WTC11 (cell line): ENCODE measurements around the gene KCNMA1. TPM values are rescaled to one million over a fixed set of nuclear protein-coding genes. Genes with fewer than 3 reads are reported as not detected.

ENCODE experiments used
- ATAC-seq: fragments of 200-7000 bp; cut with Tn5 transposase; 2 replicates; pipeline ENCODE4 v1.10.0; 2021; ENCODE audit warnings: mild to moderate bottlenecking, moderate library complexity
- CTCF ChIA-PET: fragments of 300-600 bp; sonication (Branson Sonifier 250); formaldehyde crosslinking; loops from one replicate; lab custom pipeline; 2021; ENCODE audit warnings: antibody characterized with exemption; lab: Charles Lee
- POLR2A ChIA-PET: fragments of 350-600 bp; sonication (Branson Sonifier 250); formaldehyde crosslinking; loops from one replicate; lab custom pipeline; 2021; ENCODE audit warnings: antibody characterized with exemption; lab: Charles Lee
- DNase-seq: peaks from one replicate; pipeline ENCODE4 v3.0.0; 2021; ENCODE audit warnings: low spot score
- H3K27ac Mint-ChIP-seq: 2 replicates; pipeline ENCODE4 v1.8.0; 2021; ENCODE audit warnings: mixed read lengths
- H3K27me3 Mint-ChIP-seq: 2 replicates; pipeline ENCODE4 v1.8.0; 2021; ENCODE audit warnings: low read depth, mild to moderate bottlenecking, moderate library complexity, mixed read lengths
- H3K36me3 Mint-ChIP-seq: 2 replicates; pipeline ENCODE4 v1.8.0; 2021; ENCODE audit warnings: mixed read lengths
- H3K4me1 Mint-ChIP-seq: 2 replicates; pipeline ENCODE4 v1.8.0; 2022; ENCODE audit warnings: mixed read lengths
- H3K4me3 Mint-ChIP-seq: 2 replicates; pipeline ENCODE4 v1.8.0; 2021; ENCODE audit warnings: mild to moderate bottlenecking, moderate library complexity, mixed read lengths
- H3K9me3 Mint-ChIP-seq: 2 replicates; pipeline ENCODE4 v1.8.0; 2021; ENCODE audit warnings: mixed read lengths
- ELF4 ChIP-seq: sonication (generic); formaldehyde crosslinking; IDR thresholded peaks from 2 replicates; pipeline ENCODE4 v1.8.1; 2022; ENCODE audit warnings: low read depth, mild to moderate bottlenecking, moderate library complexity, missing genetic modification reagents
- FOXJ3 ChIP-seq: sonication (generic); formaldehyde crosslinking; IDR thresholded peaks from 2 replicates; pipeline ENCODE4 v1.9.0; 2021; ENCODE audit warnings: missing genetic modification reagents, mild to moderate bottlenecking, borderline replicate concordance
- FOXP4 ChIP-seq: sonication (generic); formaldehyde crosslinking; IDR thresholded peaks from 2 replicates; pipeline ENCODE4 v1.8.0; 2022; ENCODE audit warnings: mild to moderate bottlenecking, missing genetic modification reagents
- PRDM15 ChIP-seq: sonication (generic); formaldehyde crosslinking; IDR thresholded peaks from 2 replicates; pipeline ENCODE4 v1.8.0; 2022; ENCODE audit warnings: missing genetic modification reagents
- RELA ChIP-seq: sonication (generic); formaldehyde crosslinking; IDR thresholded peaks from 2 replicates; pipeline ENCODE4 v1.8.1; 2022; ENCODE audit warnings: missing genetic modification reagents, mild to moderate bottlenecking, borderline replicate concordance
- TP53 ChIP-seq: sonication (generic); formaldehyde crosslinking; IDR thresholded peaks from 2 replicates; pipeline ENCODE4 v1.8.1; 2023; ENCODE audit warnings: mild to moderate bottlenecking, missing genetic modification reagents
- total RNA-seq: library from RNA; stranded (reverse); gene quantifications from 3 replicates; pipeline ENCODE4 v1.2.3, GENCODE V29; 2021
- TF ChIP-seq, protein P1 (sequence below): fragments of 250-450 bp; sonication (Bioruptor Pico); IDR thresholded peaks from 2 replicates; pipeline ENCODE4 v1.9.0; 2021; ENCODE audit warnings: mild to moderate bottlenecking
- TF ChIP-seq, protein P2 (sequence below): sonication (generic); formaldehyde crosslinking; IDR thresholded peaks from 2 replicates; pipeline ENCODE4 v1.8.1; 2022; ENCODE audit warnings: low read depth, missing genetic modification reagents, borderline replicate concordance
- TF ChIP-seq, protein P3 (sequence below): fragments of 250-450 bp; sonication (Bioruptor Pico); IDR thresholded peaks from 2 replicates; pipeline ENCODE4 v1.8.0; 2021; ENCODE audit warnings: mild to moderate bottlenecking

Gene KCNMA1
- total RNA-seq, 1 experiment from 2014 or later = 7.3 TPM

GRCh38 chr10:76866841-76867586, 770.6 kb downstream of the KCNMA1 start (continued):
- TF ChIP-seq, protein P1, sequence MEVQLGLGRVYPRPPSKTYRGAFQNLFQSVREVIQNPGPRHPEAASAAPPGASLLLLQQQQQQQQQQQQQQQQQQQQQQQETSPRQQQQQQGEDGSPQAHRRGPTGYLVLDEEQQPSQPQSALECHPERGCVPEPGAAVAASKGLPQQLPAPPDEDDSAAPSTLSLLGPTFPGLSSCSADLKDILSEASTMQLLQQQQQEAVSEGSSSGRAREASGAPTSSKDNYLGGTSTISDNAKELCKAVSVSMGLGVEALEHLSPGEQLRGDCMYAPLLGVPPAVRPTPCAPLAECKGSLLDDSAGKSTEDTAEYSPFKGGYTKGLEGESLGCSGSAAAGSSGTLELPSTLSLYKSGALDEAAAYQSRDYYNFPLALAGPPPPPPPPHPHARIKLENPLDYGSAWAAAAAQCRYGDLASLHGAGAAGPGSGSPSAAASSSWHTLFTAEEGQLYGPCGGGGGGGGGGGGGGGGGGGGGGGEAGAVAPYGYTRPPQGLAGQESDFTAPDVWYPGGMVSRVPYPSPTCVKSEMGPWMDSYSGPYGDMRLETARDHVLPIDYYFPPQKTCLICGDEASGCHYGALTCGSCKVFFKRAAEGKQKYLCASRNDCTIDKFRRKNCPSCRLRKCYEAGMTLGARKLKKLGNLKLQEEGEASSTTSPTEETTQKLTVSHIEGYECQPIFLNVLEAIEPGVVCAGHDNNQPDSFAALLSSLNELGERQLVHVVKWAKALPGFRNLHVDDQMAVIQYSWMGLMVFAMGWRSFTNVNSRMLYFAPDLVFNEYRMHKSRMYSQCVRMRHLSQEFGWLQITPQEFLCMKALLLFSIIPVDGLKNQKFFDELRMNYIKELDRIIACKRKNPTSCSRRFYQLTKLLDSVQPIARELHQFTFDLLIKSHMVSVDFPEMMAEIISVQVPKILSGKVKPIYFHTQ (CRISPR knock-in tag) = no peak
- TF ChIP-seq, protein P2, sequence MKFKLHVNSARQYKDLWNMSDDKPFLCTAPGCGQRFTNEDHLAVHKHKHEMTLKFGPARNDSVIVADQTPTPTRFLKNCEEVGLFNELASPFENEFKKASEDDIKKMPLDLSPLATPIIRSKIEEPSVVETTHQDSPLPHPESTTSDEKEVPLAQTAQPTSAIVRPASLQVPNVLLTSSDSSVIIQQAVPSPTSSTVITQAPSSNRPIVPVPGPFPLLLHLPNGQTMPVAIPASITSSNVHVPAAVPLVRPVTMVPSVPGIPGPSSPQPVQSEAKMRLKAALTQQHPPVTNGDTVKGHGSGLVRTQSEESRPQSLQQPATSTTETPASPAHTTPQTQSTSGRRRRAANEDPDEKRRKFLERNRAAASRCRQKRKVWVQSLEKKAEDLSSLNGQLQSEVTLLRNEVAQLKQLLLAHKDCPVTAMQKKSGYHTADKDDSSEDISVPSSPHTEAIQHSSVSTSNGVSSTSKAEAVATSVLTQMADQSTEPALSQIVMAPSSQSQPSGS (CRISPR knock-in tag) = no peak
- TF ChIP-seq, protein P3, sequence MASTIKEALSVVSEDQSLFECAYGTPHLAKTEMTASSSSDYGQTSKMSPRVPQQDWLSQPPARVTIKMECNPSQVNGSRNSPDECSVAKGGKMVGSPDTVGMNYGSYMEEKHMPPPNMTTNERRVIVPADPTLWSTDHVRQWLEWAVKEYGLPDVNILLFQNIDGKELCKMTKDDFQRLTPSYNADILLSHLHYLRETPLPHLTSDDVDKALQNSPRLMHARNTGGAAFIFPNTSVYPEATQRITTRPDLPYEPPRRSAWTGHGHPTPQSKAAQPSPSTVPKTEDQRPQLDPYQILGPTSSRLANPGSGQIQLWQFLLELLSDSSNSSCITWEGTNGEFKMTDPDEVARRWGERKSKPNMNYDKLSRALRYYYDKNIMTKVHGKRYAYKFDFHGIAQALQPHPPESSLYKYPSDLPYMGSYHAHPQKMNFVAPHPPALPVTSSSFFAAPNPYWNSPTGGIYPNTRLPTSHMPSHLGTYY (CRISPR knock-in tag) = no peak

GRCh38 chr10:76864922-76865321, 772.7 kb downstream of the KCNMA1 start:
- no peaks in the 10 kb centered on the region for H3K27me3 Mint-ChIP-seq
- no peak for DNase-seq
- no peak for ATAC-seq
- H3K9me3 Mint-ChIP-seq = peaks cover 17% of the 10 kb centered on the region
- H3K36me3 Mint-ChIP-seq = no peaks in the 10 kb centered on the region
- H3K4me1 Mint-ChIP-seq = no peaks in the 10 kb centered on the region
- no peak for TF ChIP-seq FOXJ3 (CRISPR knock-in tag)
- TF ChIP-seq ELF4 (CRISPR knock-in tag) = no peak
- no peak for TF ChIP-seq FOXP4
- TF ChIP-seq TP53 = no peak
- no peak overlapping the region for H3K27ac Mint-ChIP-seq
- CTCF ChIA-PET = no interaction called here
- POLR2A ChIA-PET = no interaction called here
- no peak overlapping the region for H3K4me3 Mint-ChIP-seq

- TF ChIP-seq RELA = no peak
- TF ChIP-seq PRDM15 (CRISPR knock-in tag) = no peak
- TF ChIP-seq, all 79 proteins: peak for 0
- Mint-ChIP-seq H3K27me3 (no peaks in the 10 kb centered on the region), H3K9me3 (peaks cover 18% of the 10 kb centered on the region), H3K36me3 (no peaks in the 10 kb centered on the region), H3K4me1 (no peaks in the 10 kb centered on the region), H3K4me3 (no peak overlapping the region), H3K27ac (no peak overlapping the region)
- ATAC-seq = no peak
- CTCF ChIA-PET = no interaction called here
- POLR2A ChIA-PET = no interaction called here
- DNase-seq = no peak
Measured at GRCh38 chr10:76858721-76859120, 778.9 kb downstream of the KCNMA1 start.
